Calu3 (cell line): ENCODE results near the gene PSPN. TPM values are rescaled to one million over a fixed set of nuclear protein-coding genes. Genes with fewer than 3 reads are reported as not detected.

ENCODE experiments used
- BruUV-seq: library from RNA; stranded (reverse); fragments of 400-500 nt; replicated peaks from 2 replicates; lab custom pipeline; 2021; lab: Mats Ljungman, UMichigan
- CTCF ChIA-PET: fragments of 300-600 bp; sonication (Branson Sonifier 250); formaldehyde crosslinking; loops from one replicate; lab custom pipeline; 2022; ENCODE audit warnings: antibody characterized with exemption; lab: Charles Lee
- DNase-seq: peaks from one replicate; pipeline ENCODE4 v3.0.0; 2022
- H3K27ac Mint-ChIP-seq: one replicate; pipeline ENCODE4 v1.8.0; 2022; ENCODE audit warnings: mixed read lengths; ENCODE audit not compliant: unreplicated experiment
- H3K27me3 Mint-ChIP-seq: one replicate; pipeline ENCODE4 v1.8.0; 2022; ENCODE audit warnings: mixed read lengths; ENCODE audit not compliant: unreplicated experiment
- H3K36me3 Mint-ChIP-seq: one replicate; pipeline ENCODE4 v1.8.0; 2022; ENCODE audit warnings: mild to moderate bottlenecking, moderate library complexity, mixed read lengths; ENCODE audit not compliant: insufficient read depth, unreplicated experiment
- H3K4me1 Mint-ChIP-seq: one replicate; pipeline ENCODE4 v1.8.0; 2022; ENCODE audit warnings: mild to moderate bottlenecking, low read depth, mixed read lengths; ENCODE audit not compliant: unreplicated experiment
- H3K4me3 Mint-ChIP-seq: one replicate; pipeline ENCODE4 v1.8.0; 2022; ENCODE audit warnings: mild to moderate bottlenecking, low read depth, moderate library complexity, mixed read lengths; ENCODE audit not compliant: unreplicated experiment
- H3K9me3 Mint-ChIP-seq: one replicate; pipeline ENCODE4 v1.8.0; 2022; ENCODE audit warnings: low read depth, mixed read lengths; ENCODE audit not compliant: unreplicated experiment
- CTCF ChIP-seq: fragments of 200-600 bp; IDR thresholded peaks from one replicate; pipeline ENCODE4 v1.8.0; 2022; ENCODE audit warnings: antibody characterized with exemption; ENCODE audit not compliant: unreplicated experiment
- intact Hi-C: fragments of 100-400 bp; cut with micrococcal nuclease; formaldehyde crosslinking; loops from one replicate; pipeline ENCODE4 v1.10.0; 2022; ENCODE audit not compliant: unreplicated experiment
- total RNA-seq: library from RNA; stranded (reverse); gene quantifications from 2 replicates; pipeline ENCODE4 v1.2.3, GENCODE V29; 2022

PSPN gene
- total RNA-seq, 1 experiment from 2014 or later: 1.7 TPM

DNA sequence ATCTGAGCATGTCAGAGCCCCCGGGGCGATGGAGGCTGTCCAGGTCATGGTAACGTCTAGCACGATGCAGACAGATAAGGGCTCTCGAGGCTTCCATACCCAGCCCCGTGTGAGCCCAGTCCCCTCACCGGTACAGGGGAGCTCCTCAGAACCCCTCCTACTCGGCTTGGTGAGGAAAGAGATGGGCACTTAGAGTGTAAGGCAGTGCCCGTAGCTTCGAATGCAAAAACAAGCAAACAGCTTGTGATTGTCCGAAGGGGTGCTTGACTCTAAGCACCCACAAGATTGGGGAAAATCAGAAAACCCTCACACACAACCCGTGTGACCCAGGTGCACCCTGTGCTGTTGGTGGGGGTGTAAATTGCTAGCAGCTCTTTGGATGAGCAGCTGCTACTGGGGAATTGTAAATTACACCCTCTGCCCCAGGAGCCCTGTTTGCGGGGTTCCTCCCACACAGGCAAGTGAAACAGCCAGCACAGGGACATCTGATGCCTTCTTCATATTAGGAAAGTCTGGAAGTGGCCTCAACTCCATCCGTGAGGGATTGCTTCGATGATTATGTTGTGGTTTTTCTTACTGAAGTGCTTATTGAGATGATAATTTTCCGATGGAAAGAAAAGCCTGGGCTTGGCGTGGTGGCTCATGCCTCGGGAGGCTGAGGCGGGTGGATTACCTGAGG, 918 bp upstream of the PSPN start:
- DNase-seq: no peak
- no peak overlapping the region for H3K27ac Mint-ChIP-seq
- H3K36me3 Mint-ChIP-seq: peaks cover 33% of the 10 kb centered on the region
- intact Hi-C loops: no loop called here
- CTCF ChIA-PET: no interaction called here
- H3K4me1 Mint-ChIP-seq: no peaks in the 10 kb centered on the region
- BruUV-seq: no TSS peak
- no peak for TF ChIP-seq CTCF
- H3K27me3 Mint-ChIP-seq: no peaks in the 10 kb centered on the region
- no peak overlapping the region for H3K4me3 Mint-ChIP-seq
- no peaks in the 10 kb centered on the region for H3K9me3 Mint-ChIP-seq

DNA sequence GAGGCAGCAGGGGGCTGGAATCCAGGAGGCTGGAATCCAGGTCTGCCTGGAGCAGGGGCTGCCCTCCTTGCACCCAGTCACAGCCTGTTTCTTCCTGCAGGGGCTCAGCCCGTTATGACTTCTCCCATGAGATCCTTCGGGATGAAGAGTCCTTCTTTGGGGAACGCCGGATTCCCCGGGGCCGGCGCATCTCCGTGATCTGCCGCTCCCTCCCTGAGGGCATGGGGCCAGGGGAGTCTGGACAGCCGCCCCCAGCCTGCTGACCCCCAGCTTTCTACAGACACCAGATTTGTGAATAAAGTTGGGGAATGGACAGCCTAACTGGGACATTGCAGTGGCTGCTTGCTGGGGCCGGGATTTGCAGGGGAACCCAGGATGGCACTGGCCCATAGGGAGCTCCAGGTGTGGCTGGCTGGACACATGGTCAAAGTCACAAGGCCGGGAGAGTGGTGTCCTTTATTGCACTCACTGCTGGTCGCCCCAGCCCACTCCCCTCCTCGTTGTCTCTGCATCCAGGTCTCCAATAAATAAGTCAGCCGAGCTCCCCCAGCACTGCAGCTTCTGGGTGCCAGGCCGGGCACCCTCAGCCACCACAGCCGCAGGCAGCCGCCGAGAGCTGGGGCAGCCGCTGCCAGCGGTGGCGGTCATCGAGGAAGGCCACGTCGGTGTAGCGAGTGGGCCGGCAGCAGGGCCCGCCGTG, 872 bp downstream of the PSPN start:
- Mint-ChIP-seq H3K27me3 (no peaks in the 10 kb centered on the region), H3K27ac (no peak overlapping the region), H3K4me1 (no peaks in the 10 kb centered on the region), H3K4me3 (no peak overlapping the region), H3K36me3 (peaks cover 28% of the 10 kb centered on the region), H3K9me3 (no peaks in the 10 kb centered on the region)
- DNase-seq: no peak
- no TSS peak for BruUV-seq
- TF ChIP-seq CTCF: no peak
- CTCF ChIA-PET: no interaction called here
- intact Hi-C loops: no loop called here

DNA sequence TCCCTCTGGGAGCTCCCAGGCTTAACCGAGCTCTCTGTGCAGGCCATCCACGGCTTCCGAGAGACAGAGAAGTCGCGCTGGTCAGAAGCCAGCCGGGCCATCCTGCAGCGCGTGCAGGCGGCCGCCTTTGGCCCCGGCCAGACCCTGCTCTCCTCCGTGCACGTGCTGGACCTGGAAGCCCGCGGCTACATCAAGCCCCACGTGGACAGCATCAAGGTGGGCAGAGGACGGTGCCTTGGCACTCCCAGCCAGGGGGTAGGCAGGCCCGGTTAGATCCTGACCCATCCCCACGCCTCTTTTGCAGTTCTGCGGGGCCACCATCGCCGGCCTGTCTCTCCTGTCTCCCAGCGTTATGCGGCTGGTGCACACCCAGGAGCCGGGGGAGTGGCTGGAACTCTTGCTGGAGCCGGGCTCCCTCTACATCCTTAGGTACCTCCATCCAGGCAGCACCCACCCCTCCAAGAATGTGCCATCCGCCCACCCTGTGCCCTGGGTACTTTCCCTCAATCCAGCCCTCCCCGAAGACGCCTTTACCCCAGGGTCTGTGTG, 1.5 kb downstream of the PSPN start:
- no peak for TF ChIP-seq CTCF
- Mint-ChIP-seq H3K4me3 (peak overlapping the region; percentile 88), H3K27me3 (no peaks in the 10 kb centered on the region), H3K36me3 (peaks cover 27% of the 10 kb centered on the region), H3K9me3 (no peaks in the 10 kb centered on the region), H3K4me1 (no peaks in the 10 kb centered on the region), H3K27ac (no peak overlapping the region)
- no peak for DNase-seq
- BruUV-seq: no TSS peak
- intact Hi-C loops: no loop called here
- CTCF ChIA-PET: no interaction called here

- Mint-ChIP-seq H3K9me3 (no peaks in the 10 kb centered on the region), H3K36me3 (peaks cover 27% of the 10 kb centered on the region), H3K4me3 (peak overlapping the region; percentile 88), H3K4me1 (no peaks in the 10 kb centered on the region), H3K27ac (peak overlapping the region; percentile 94), H3K27me3 (no peaks in the 10 kb centered on the region)
- no peak for TF ChIP-seq CTCF
- no peak for DNase-seq
- no TSS peak for BruUV-seq
- intact Hi-C loops: no loop called here
- CTCF ChIA-PET: no interaction called here
These were observed 2.0 kb downstream of the PSPN start for GRCh38 chr19:6373813-6374108.
